DND-41 (cell line): ENCODE measurements around the gene STT3B.

Experiments used
- EZH2 ChIP-seq: IDR thresholded peaks from 3 replicates; pipeline ENCODE4 v1.6.1; 2012; ENCODE audit warnings: borderline replicate concordance, low read depth, mild to moderate bottlenecking, moderate library complexity, low read length, inconsistent platforms; ENCODE audit not compliant: severe bottlenecking
- TF ChIP-seq, protein P1 (sequence below): IDR thresholded peaks from 2 replicates; pipeline ENCODE4 v1.5.1; 2012; ENCODE audit warnings: borderline replicate concordance, low read length, moderate library complexity, mild to moderate bottlenecking; ENCODE audit not compliant: poor library complexity, severe bottlenecking; ENCODE audit errors: extremely low read depth

DNA sequence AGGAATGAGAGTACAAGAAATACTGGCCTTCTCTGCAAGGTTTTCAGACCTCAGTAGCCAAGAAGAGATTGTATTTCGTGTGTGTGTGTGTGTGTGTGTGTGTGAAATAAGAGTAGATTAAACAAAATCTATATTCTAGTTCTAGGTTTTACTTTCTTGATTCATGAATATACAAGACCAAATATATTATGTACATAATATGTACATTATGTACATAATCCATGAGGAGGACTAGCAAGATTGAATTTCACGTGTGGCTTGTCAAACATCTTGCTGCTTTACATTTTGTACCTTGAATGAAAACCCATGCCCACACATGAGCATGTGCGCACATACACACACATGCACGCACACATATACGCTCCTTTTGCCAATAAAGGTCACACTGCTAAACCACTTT, 18.2 kb upstream of the STT3B start:
- TF ChIP-seq, protein P1, sequence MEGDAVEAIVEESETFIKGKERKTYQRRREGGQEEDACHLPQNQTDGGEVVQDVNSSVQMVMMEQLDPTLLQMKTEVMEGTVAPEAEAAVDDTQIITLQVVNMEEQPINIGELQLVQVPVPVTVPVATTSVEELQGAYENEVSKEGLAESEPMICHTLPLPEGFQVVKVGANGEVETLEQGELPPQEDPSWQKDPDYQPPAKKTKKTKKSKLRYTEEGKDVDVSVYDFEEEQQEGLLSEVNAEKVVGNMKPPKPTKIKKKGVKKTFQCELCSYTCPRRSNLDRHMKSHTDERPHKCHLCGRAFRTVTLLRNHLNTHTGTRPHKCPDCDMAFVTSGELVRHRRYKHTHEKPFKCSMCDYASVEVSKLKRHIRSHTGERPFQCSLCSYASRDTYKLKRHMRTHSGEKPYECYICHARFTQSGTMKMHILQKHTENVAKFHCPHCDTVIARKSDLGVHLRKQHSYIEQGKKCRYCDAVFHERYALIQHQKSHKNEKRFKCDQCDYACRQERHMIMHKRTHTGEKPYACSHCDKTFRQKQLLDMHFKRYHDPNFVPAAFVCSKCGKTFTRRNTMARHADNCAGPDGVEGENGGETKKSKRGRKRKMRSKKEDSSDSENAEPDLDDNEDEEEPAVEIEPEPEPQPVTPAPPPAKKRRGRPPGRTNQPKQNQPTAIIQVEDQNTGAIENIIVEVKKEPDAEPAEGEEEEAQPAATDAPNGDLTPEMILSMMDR: no peak
- no peak for TF ChIP-seq EZH2
